NT2/D1 (cell line): Measurements from ENCODE around the gene GIPC2.

Experiments
- DNase-seq: peaks from one replicate; pipeline ENCODE4 v3.0.0-alpha.2; 2011; ENCODE audit warnings: low read depth, low spot score
- H3K27me3 ChIP-seq: 2 replicates; pipeline ENCODE4 v1.6.0; 2011; ENCODE audit warnings: mild to moderate bottlenecking; ENCODE audit not compliant: insufficient read length, insufficient read depth
- H3K36me3 ChIP-seq: 2 replicates; pipeline ENCODE4 v1.6.1; 2011; ENCODE audit warnings: mild to moderate bottlenecking, low read length, mixed read lengths; ENCODE audit not compliant: insufficient read depth, insufficient read length
- H3K4me1 ChIP-seq: 2 replicates; pipeline ENCODE4 v1.5.1; 2011; ENCODE audit not compliant: insufficient read depth, insufficient read length
- H3K4me3 ChIP-seq: 2 replicates; pipeline ENCODE4 v1.5.1; 2011; ENCODE audit warnings: low read depth; ENCODE audit not compliant: insufficient read length
- H3K9ac ChIP-seq: 2 replicates; pipeline ENCODE4 v1.6.0; 2011; ENCODE audit warnings: low read depth; ENCODE audit not compliant: insufficient read length
- H3K9me3 ChIP-seq: 2 replicates; pipeline ENCODE4 v1.5.1; 2011; ENCODE audit warnings: mild to moderate bottlenecking, low read length; ENCODE audit not compliant: insufficient read depth
- SUZ12 ChIP-seq: IDR thresholded peaks from 2 replicates; pipeline ENCODE4 v1.6.1; 2011; ENCODE audit not compliant: insufficient read length, insufficient read depth; ENCODE audit errors: extremely low read depth
- YY1 ChIP-seq: IDR thresholded peaks from 2 replicates; pipeline ENCODE4 v1.6.1; 2011; ENCODE audit not compliant: insufficient read length, insufficient read depth
- ZNF274 ChIP-seq: IDR thresholded peaks from 2 replicates; pipeline ENCODE4 v1.6.1; 2011; ENCODE audit warnings: mild to moderate bottlenecking, low read depth, low read length

Gene GIPC2

GRCh38 chr1:78171736-78172590 lies 126.2 kb downstream of the GIPC2 start:
- no peaks in the 10 kb centered on the region for H3K27me3 ChIP-seq
- H3K4me1 ChIP-seq, result no peaks in the 10 kb centered on the region
- no peak overlapping the region for H3K9ac ChIP-seq
- H3K9me3 ChIP-seq, result no peaks in the 10 kb centered on the region
- no peak for DNase-seq
- H3K4me3 ChIP-seq, result no peak overlapping the region
- H3K36me3 ChIP-seq, result no peaks in the 10 kb centered on the region
- TF ChIP-seq YY1, result no peak

- Histone ChIP-seq H3K27me3 (no peaks in the 10 kb centered on the region), H3K4me3 (no peak overlapping the region), H3K36me3 (no peaks in the 10 kb centered on the region), H3K4me1 (no peaks in the 10 kb centered on the region), H3K9me3 (no peaks in the 10 kb centered on the region), H3K9ac (no peak overlapping the region)
- TF ChIP-seq YY1 (no peak), SUZ12 (no peak), ZNF274 (no peak)
- no peak for DNase-seq
Observed at GRCh38 chr1:78176448-78176847, 130.7 kb downstream of the GIPC2 start.

DNA sequence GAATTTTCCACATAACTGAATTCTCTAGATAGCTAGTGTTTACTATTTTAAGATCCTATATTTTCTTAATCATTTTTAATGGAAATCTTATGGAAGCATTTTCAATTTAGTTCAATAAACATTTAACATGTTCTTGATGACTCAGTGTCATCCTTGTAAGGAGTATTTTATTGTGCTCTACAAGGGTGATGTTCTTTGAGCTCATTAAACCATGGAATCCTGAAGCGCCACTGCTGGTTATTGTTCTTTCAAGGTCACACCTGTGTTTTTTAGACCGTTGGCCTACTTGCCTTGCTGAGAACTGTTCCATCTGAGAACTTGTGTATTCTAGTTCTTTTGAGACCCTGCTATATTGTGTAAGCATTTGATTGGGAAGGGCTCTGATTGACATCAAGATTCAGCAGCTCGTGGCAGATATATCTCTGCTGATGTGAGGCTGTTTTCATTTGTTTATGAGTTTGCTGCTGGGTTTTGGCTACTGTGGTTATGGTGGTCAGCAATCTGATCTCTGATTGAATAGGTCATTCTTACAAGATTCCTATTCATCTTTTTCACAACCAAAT lies 132.0 kb downstream of the GIPC2 start:
- Histone ChIP-seq H3K36me3 (no peaks in the 10 kb centered on the region), H3K9me3 (no peaks in the 10 kb centered on the region), H3K27me3 (no peaks in the 10 kb centered on the region), H3K9ac (no peak overlapping the region), H3K4me1 (no peaks in the 10 kb centered on the region), H3K4me3 (no peak overlapping the region)
- TF ChIP-seq ZNF274, result no peak
- no peak for TF ChIP-seq SUZ12
- TF ChIP-seq YY1, result no peak
- DNase-seq, result no peak

DNA sequence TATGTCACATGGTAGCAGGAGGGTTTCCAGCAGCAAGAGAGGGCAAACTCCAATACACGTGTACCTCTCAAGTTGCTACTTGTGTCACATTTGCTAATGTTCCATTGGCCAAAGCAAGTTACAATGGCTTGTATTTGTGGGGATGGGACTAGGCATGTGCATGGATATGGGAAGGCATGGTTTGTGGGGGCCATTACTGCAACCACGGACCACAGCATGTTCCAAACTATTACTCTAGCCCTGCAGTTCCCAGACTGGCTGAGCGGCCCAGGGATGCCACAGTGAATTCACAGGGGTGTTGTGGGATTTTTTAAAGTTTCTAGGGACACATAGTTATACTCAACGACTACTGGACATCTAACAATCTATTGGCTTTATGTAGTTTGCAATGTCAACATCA lies 133.1 kb downstream of the GIPC2 start:
- H3K9ac ChIP-seq, result no peak overlapping the region
- no peak overlapping the region for H3K4me3 ChIP-seq
- H3K27me3 ChIP-seq, result no peaks in the 10 kb centered on the region
- H3K4me1 ChIP-seq, result no peaks in the 10 kb centered on the region
- TF ChIP-seq YY1, result no peak
- no peak for TF ChIP-seq SUZ12
- no peak for TF ChIP-seq ZNF274
- H3K9me3 ChIP-seq, result no peaks in the 10 kb centered on the region
- DNase-seq, result no peak
- no peaks in the 10 kb centered on the region for H3K36me3 ChIP-seq

- no peak overlapping the region for H3K4me3 ChIP-seq
- no peaks in the 10 kb centered on the region for H3K4me1 ChIP-seq
- no peak for DNase-seq
- H3K27me3 ChIP-seq, result no peaks in the 10 kb centered on the region
- TF ChIP-seq YY1 (no peak), ZNF274 (no peak), SUZ12 (no peak)
- H3K9me3 ChIP-seq, result no peaks in the 10 kb centered on the region
- no peak overlapping the region for H3K9ac ChIP-seq
- no peaks in the 10 kb centered on the region for H3K36me3 ChIP-seq
Observed at GRCh38 chr1:78184460-78185072, 138.8 kb downstream of the GIPC2 start.
